GM21515 (cell line): ENCODE results near the gene PAX8.

Experiments
- ATAC-seq: cut with Tn5 transposase; IDR thresholded peaks from one replicate; pipeline ENCODE4 v1.9.1; 2021; ENCODE audit not compliant: unreplicated experiment

Gene PAX8

DNA sequence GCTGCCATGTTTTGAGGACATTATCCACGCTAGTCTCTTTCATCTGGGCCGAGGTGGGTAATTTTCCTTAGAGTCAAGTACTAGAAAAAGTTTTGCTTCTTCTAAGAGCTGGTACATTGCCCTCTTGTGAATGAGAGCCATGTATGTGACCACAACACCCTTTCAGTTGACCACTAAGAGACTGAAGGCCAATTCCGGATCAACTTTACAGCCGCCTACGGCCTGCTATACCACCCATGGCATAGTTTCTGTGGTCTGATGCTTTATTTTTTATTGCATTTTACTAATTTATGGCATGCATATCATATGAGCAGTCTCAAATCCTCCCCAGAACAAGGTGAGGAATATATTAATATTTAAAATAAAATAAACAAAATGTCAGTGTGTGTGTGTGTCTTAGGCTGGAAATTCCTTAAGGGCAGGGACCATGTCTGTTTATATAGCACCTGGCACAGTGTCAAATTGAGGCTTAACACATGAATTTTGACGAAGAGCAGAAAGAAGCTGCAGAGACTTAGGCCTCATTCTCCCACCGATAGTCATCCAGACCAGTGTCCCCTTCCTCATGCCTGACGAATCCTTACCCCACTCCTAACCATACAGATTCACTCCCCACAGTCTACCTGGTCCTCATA lies 69.6 kb downstream of the PAX8 start:
- ATAC-seq, result no peak

DNA sequence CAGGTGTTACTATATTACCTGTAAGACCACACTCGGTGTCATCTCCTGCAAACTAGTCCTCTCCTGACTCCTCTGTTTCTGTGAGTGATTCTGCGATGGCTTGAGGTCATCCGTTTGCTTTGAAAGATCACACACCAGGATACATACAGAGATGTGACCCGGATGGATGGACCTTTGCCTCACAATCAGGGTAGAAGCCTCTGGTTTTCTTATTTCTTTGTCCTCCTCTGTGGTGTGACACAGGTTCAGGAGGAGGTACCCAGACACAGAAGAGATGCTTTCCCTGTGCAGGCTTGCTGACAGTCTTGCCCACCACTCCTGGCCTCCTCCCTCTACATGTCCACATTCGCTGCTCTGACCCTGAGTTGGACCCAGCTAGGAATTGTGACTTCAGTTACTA lies 70.3 kb downstream of the PAX8 start:
- ATAC-seq, result no peak

DNA sequence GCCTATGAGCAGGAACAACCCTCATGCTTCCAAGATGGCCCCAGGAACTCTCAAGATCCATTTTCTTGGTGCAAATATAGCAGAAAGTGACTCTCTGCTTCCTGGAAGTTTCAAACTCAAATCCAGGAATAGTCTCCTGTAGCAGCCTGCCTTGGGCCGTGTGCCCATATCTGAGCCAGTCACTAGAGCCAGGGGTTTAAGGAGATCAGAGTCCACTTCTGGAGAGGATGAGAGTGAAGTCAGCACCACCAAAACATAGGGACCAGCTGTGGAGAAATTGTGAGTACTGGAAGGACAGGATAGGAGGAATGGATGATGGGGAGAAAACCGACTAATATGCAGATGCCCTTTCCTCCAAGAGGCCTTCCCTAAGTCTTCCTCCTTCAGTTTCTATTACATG lies 71.7 kb downstream of the PAX8 start:
- ATAC-seq, result no peak

DNA sequence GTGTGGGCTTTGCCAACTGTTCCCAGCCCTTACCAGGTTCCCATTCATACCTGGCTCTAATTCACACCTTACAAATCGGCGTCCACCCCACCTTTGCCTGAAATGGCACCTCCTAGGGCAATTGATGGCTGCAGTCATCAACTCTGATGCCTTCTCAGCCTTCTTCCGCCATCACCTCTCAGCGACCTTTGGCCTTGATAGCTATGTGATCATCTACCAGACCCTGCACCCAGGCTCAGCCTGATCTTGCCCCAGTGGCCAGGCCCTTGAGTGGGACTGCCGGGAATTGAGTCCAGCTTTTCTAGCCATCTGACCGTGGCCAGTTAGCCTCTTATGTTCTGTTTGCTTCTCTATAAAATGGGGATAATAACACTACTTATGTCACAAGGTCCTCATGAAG lies 72.5 kb downstream of the PAX8 start:
- ATAC-seq, result no peak

DNA sequence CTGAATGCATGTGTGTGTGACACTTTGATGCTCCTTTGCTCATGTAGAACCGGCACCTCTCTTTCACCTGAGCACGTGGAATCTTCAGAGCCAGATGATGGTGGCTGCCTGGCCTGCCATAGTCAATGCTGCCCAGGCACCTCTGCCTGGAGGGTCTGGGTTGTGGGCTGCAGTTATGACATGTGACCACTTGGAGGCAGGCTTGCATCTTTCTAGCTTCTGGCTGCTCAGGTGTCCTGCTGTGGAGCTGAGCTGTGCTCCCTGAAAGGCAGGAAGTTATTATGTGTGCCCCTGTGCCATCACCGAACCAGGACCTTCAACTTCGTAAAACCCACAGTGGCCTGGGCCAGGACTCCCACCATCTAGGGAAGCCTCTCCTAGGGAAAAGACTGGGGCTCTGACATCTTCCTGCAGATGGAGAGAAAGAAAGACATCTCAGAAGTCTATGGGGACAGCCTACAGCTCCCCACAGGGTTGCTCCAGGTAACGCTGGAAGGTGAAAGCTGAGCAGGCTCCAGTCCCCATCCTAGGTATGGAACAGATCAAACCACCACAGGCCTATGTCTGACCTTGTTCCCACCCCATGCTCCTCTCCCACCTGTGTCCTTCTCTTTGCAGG lies 74.7 kb downstream of the PAX8 start:
- peak; percentile 74 for ATAC-seq

DNA sequence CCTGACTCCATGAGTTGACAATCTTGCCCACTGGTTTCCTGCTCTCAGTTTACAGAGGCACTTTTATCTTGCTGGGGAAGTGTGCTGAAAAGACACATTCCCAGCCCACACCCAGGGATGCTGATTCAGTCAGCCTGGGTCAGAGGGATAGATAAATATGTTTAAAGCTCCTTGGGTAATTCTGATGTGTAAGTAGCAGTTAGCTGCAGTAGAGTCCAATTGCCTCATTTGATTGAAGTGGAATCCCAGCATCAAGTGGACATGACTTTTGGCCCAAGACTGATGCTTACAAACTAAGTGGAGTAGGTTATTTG lies 75.5 kb downstream of the PAX8 start:
- no peak for ATAC-seq

DNA sequence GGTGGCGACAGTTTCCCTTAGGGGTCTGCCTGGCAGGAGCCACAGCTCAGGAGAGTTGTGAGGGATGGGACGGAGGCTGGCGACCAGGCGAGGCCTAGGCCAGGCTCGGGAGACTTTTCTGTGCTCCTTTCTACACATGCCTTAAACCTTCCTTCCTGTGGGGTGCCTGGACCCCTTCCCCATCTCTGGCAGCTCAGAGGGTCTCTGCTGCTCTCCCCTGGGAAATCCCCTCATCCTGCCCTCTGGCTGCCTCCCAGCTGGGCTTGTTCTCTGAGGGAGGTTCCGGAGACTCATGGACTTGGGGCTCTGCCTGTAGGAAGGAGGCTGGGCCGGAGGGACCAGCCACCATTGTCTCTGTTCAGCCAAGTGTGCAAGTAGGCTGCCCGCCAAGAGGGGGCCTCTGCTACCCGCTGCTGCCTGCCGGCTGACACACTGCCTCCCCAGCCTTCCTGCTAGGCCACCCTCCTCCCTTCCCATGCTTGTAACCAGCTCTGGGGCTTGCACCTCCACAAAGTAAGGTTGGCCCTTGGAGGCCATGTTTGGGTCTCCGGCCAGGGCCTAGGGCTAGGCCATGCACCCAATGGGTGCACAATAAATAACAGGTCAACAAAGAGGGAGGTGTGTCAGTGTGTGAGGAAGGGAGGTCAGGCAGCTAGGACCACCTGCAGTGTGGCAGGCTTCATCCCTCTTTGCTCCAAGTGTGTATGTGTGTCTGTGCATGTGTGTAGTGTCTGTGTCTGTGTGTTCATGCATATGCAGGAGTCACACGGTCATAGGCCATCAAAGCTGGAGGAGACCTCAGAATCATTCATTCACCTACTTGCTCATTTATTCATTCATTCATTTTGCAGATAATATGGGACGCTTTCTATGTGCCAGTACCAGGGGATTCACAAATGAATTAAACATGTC lies 76.2 kb downstream of the PAX8 start:
- ATAC-seq, result no peak

DNA sequence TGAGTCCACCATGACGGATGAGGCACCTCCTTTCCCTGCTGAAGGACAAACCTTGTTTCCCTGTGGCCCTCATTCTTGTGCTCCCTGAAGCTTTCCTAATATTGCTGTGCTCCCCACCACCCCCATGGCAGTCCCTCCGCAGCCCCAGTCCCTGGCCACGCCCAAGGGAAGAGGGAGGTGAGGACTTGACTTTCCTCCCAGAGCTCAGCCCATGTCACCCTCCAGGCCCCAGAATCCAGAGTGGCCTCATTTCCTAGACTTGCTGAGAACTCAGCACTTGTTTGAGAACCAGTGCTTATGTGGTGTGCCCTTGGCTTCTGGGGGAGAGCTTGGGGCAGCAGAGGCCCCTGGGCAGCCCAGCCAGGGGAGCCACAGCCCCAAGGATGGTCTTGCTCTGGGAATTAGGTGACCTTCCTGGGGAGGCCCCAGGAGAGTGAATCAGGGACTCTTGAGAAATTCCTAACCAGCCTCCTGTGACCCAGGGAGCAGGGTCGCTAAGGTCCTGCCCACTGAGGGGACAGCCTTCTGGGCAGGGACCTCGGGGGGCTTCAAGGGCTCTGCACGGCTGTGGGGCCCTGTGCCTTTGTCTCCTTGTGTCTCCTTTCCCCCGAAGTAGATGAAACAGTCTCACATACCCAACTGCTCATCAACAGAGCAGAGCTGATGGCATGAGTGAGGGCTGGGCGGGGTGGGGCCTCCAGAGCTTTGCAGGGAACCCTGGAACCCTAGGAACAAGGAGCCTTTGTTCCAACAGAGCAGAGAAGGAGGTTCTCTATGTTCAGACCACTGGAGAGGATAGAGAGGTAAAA lies 77.0 kb downstream of the PAX8 start:
- no peak for ATAC-seq

DNA sequence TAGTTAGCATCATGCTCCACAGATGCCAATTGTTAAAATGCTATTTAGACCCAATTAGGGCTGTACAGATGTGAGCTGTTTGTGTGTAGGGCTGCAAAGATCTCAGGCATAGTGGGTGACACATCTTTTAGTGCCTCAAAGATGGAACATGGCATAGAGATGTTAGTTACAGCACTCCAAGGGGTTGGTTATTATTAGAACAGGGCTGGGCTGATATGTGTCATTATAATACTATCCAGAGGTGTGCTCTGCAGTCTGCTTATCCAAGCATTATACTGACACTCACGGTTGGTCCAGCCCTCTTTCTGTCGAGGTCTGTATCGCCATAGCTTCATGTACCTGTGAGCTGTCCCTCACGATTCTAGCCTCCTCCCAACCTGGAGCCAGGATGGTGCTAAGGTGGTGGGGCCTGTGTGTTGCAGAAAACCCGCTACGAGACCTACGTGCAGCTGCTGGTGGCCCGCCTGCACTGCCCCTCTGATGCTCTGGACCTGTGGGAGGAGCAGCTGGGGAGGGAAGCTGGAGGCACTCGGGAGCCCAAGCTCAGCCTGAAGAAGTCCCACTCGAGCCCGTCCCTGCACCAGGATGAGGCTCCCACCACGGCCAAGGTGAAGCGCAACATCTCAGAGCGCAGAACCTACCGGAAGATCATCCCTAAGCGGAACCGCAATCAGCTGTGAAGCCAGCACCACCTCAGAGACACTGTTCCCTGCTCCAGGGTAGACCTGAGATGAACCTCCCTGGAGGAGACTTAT lies 77.8 kb downstream of the PAX8 start:
- ATAC-seq, result no peak

DNA sequence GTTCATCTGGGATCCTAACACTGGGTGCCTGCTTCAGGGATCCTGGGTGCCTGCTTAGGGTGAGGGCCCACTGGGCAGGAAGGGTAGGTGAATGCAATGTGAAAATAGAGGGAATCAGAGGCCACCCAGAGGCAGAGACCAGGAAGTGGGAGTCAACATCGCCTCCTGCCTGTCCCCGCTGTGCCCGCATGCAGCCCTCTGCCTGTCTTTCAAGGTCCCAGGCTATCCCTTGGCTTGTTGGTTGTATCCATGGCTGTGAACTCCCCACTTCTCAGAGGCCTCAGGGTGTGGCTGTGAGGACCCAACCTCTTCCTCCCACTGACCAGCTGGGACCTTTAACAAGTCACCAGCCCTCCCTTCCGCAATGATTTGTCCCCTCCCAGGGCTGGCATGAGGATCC lies 78.5 kb downstream of the PAX8 start:
- no peak for ATAC-seq

DNA sequence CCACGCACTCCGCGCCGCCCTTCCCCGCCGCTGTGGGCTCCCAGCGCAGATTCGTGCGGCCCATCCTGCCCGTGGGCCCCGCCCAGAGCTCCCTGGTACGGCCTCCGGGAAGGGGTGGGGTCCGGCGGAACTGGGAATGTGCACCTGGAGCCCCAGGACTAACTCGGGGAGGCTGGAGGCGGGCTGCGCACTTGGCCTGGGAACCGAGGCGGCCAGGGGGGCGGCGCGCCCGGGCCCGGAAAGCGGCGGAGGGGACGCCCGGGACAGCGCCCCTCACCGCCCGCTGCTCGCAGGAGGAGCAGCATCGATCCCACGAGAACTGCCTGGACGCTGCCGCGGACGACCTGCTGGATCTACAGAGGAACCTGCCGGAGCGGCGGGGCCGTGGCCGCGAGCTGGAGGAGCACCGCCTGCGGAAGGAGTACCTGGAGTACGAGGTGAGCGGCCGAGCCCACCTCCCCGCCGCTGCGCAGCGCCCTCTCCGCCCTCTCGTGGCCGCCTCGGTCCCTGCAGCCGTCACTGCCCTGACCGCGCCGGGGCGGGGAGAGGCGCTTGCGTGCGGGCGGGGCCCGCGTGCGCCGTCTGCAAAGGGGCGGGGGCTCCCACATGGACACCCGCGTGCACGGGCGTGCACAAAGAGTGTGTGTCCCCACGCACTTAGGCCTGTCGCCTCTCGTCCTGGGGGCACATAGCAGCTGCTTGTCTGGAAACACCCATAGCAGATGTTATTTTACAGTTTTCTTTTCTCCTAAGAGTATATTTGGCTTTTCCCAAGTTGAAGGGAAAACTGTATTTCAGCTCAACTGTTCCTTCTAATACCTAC lies 79.7 kb downstream of the PAX8 start:
- peak; percentile 68 for ATAC-seq

DNA sequence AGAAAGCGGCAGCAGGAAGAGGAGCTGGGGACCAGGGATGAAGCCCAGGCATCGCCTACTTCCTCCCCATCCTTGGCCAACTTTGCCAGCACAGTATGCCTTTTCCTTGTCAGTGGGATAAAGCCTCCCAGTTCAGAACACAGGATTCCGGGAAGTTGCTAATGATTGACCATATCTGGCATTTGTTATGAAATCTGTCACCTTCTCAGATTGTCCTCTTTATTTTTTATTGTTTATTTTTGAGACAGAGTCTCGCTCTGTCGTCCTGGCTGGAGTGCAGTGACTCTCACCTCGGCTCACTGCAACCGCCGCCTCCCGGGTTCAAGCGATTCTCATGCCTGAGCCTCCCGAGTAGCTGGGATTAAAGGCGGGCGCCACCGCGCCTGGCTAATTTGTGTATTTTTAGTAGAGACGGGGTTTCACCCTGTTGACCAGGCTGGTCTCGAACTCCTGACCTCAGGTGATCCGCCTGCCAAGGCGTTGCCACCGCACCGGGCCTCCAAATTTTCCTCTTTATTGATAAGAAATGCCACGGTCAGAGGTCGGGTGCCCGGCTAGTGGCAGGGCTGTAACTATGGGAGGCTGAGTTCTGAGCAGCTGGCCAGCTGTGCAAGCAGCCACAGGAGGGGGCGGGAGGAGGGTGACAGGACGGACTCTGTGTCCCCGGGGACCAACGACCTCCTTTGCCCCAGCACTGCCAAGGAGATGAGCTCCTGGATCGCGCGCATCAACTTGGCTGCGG lies 80.5 kb downstream of the PAX8 start:
- ATAC-seq, result no peak

DNA sequence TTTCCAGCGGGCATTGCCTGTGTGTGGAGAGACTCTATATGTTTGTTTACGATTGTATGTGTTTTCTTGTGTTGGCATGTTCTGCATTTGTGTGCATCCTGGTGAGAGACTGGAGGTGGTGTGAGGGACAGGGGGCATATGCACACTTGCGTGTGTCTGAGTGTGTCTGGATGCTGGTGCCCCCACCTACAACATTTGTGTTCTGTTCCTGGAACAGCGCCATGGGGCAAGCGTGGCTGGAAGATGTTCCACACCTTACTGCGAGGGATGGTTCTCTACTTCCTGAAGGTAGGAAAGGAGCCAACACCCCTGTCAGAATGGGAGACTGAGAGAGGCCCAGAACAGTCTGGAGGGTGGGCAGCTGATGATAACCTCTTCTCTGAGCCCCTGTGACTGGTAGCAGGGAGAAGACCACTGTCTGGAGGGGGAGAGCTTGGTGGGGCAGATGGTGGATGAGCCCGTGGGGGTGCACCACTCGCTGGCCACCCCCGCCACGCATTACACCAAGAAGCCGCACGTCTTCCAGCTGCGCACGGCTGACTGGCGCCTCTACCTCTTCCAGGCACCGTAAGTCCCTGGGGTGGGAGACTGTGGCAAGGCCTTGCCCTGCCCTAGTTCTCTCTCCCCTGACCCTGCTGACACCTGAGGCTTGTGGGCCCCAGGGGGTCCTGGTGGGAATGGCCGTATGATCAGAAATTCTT lies 81.2 kb downstream of the PAX8 start:
- ATAC-seq, result no peak

DNA sequence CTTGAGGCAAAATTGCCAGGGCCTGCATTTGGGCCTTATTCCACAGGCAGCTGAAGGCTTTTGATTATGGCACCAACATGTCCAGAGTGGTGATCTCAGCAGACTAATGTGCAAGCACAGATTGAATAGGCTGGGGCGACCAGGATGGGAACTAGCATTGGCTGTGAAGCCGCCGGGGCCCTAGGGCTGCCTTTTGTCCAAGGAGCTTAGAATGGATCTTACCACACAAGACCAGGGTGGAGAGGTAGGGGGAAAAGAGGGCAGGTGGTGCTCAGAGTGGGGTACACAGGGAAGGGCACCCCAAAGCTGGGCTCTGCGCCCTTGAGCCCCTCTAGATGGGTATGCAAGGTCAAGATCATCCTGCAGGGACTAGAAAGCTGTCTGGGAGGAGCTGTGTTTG lies 81.9 kb downstream of the PAX8 start:
- no peak for ATAC-seq

DNA sequence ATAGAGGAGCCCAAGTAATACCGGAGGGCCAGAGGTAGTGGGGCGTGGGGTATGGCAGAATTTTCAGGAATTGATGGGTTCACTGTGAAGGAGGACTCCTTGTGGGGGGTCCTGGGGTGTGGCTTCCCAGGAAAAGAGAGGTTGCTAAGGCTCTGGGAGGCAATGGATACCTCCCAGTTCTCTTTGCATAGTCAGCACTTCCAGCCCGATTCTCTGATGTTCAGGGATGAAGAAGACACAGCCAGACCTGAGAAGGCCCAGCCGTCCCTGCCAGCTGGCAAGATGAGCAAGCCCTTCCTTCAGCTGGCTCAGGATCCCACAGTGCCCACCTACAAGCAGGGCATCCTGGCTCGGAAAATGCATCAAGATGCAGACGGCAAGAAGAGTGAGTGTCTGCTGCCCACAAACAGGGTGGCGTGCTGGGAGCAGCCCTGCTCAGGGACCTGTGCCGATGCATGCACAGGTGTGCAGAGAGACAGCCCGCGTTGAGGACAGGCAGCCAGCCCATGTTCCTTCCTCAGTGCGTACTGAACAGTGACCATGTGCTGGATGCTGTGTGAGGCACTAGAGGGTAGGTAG lies 82.7 kb downstream of the PAX8 start:
- ATAC-seq, result no peak

DNA sequence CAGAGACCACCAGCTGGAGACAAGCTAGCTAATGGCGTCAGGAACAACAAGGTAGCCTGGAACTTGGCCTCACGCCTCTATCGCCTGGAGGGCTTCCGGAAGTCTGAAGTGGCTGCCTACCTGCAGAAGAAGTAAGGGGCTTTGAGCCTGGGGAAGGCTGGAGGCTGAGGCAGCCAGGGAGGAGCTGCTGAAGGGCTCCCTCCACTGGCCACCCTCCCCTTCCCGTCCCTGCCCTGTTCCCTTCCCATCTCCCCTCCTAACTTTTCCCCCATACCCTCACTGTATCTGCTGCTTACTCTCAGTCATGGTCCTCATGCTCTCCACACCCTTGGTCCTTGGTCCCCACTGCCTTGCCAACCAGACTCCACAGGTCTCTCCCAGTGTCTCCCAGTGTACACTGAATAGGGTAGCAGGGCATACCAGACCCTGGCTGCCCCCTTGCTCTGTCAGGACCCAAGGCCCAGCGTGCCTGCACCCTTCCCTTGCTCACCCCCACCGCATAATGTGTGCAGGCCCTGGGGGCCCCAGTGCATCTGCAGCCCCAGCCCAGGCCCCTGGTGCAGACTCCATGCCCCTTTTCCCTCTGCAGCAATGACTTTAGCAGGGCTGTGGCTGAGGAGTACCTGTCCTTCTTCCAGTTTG lies 86.1 kb downstream of the PAX8 start:
- no peak for ATAC-seq

DNA sequence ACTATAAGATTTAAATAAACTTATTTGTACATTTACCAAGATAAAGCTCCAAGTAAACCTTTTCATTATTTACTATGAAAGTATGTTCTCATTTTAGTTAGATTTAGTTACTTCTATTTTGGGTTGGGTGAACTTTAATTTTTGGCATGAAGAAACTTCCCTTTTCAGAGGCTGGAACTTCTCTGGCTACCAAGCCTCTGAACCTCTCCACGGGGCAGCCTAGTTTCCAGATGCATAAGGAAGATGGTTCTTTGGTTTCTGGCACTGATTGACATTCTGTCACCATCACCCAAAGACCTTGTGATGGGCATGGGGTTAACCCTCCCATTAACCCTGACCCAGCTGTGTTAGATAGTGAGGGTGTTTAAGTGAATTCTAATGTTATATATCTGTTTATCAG lies 87.8 kb downstream of the PAX8 start:
- no peak for ATAC-seq

DNA sequence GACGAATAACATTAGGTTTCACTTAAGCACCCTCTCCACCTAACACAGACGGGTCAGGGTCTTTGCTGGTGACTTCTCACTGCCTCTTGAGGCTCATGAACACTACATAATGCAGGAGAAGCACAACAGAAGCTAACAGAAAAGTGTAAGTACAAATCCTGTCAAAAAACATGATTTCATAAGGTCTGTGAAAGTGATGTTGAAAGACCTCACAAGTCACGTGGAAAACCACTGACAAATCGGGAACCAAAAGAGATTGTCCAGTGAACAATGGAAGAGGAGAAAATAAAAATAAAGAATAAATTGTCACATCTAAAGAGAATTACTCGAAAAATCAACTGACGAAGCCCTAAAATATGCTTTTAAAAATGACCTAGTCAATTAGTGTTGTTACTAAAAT lies 91.0 kb downstream of the PAX8 start:
- ATAC-seq, result no peak
